GM23248 (cell line): Measurements from ENCODE around the gene PTPRD.

Experiments
- EZH2 ChIP-seq: fragments of 200-600 bp; sonication (generic); IDR thresholded peaks from 2 replicates; pipeline ENCODE4 v1.6.1; 2018; ENCODE audit warnings: antibody characterized with exemption, mild to moderate bottlenecking; ENCODE audit not compliant: insufficient read depth, poor library complexity, severe bottlenecking
- EZH2phosphoT487 ChIP-seq: fragments of 200-600 bp; sonication (generic); IDR thresholded peaks from 2 replicates; pipeline ENCODE4 v1.6.1; 2018; ENCODE audit warnings: antibody characterized with exemption, moderate library complexity, mild to moderate bottlenecking, low read depth; ENCODE audit not compliant: insufficient read depth

- TF ChIP-seq EZH2 (no peak), EZH2phosphoT487 (no peak)
Observed at GRCh38 chr9:8895106-8895860, 1717.5 kb downstream of the PTPRD start.
